Measurements from ENCODE around the gene OTOF.

The OTOF gene

GRCh38 chr2:26494199-26494598 lies 16.3 kb upstream of the OTOF start:
- H3K4me3 ChIP-seq (ENCODE audit: control insufficient read depth, low read depth, low read length), result no peak overlapping the region
- no peak for TF ChIP-seq CTCF (conservative IDR thresholded peaks at IDR 0.05; ENCODE audit: control insufficient read depth, insufficient read depth, low read depth, low read length)
- DNase-seq (ENCODE audit: low read depth), result no peak

- no peak for DNase-seq (ENCODE audit: low read depth)
- no peak overlapping the region for H3K4me3 ChIP-seq (ENCODE audit: control insufficient read depth, low read depth, low read length)
- no peak for TF ChIP-seq CTCF (conservative IDR thresholded peaks at IDR 0.05; ENCODE audit: control insufficient read depth, insufficient read depth, low read depth, low read length)
Measured at GRCh38 chr2:26493566-26493965, 15.6 kb upstream of the OTOF start.

GRCh38 chr2:26492749-26493515 lies 15.0 kb upstream of the OTOF start:
- H3K4me3 ChIP-seq (ENCODE audit: control insufficient read depth, low read depth, low read length), result no peak overlapping the region
- DNase-seq (ENCODE audit: low read depth), result no peak
- TF ChIP-seq CTCF (conservative IDR thresholded peaks at IDR 0.05; ENCODE audit: control insufficient read depth, insufficient read depth, low read depth, low read length), result no peak

GRCh38 chr2:26491563-26492167 lies 13.7 kb upstream of the OTOF start:
- DNase-seq (ENCODE audit: low read depth), result no peak
- no peak for TF ChIP-seq CTCF (conservative IDR thresholded peaks at IDR 0.05; ENCODE audit: control insufficient read depth, insufficient read depth, low read depth, low read length)
- no peak overlapping the region for H3K4me3 ChIP-seq (ENCODE audit: control insufficient read depth, low read depth, low read length)

GRCh38 chr2:26489213-26489850 lies 11.4 kb upstream of the OTOF start:
- TF ChIP-seq CTCF (conservative IDR thresholded peaks at IDR 0.05; ENCODE audit: control insufficient read depth, insufficient read depth, low read depth, low read length), result no peak
- no peak for DNase-seq (ENCODE audit: low read depth)
- H3K4me3 ChIP-seq (ENCODE audit: control insufficient read depth, low read depth, low read length), result no peak overlapping the region

- no peak for TF ChIP-seq CTCF (conservative IDR thresholded peaks at IDR 0.05; ENCODE audit: control insufficient read depth, insufficient read depth, low read depth, low read length)
- DNase-seq (ENCODE audit: low read depth), result no peak
- no peak overlapping the region for H3K4me3 ChIP-seq (ENCODE audit: control insufficient read depth, low read depth, low read length)
Measured at GRCh38 chr2:26488463-26489212, 10.7 kb upstream of the OTOF start.
